SK-N-SH (cell line): ENCODE data around the gene ENTPD2. TPM values are rescaled to one million over a fixed set of nuclear protein-coding genes. Genes with fewer than 3 reads are reported as not detected.

ENCODE experiments used
- CHD2 ChIP-seq: fragments of 150-350 bp; IDR thresholded peaks from 2 replicates; pipeline ENCODE4 v1.6.1; 2018; ENCODE audit warnings: low read length; ENCODE audit not compliant: partially characterized antibody
- ELF1 ChIP-seq: IDR thresholded peaks from 2 replicates; pipeline ENCODE4 v1.4.0; 2012
- EP300 ChIP-seq, 2 experiments: IDR thresholded peaks; 2 replicates each; pipeline versions ENCODE4 v1.4.0 to v1.6.1; 2012; ENCODE audit warnings: borderline replicate concordance in 1 of 2, low read depth in 1 of 2, low read length in 1 of 2
- FOSL2 ChIP-seq: IDR thresholded peaks from 2 replicates; pipeline ENCODE4 v1.4.0; 2012; ENCODE audit warnings: low read depth, mild to moderate bottlenecking, moderate library complexity, borderline replicate concordance
- GABPA ChIP-seq: IDR thresholded peaks from 2 replicates; pipeline ENCODE4 v1.4.0; 2012; ENCODE audit warnings: low read depth, mild to moderate bottlenecking
- GATA2 ChIP-seq: sonication (generic); formaldehyde crosslinking; IDR thresholded peaks from 2 replicates; pipeline ENCODE4 v1.5.0; 2020; ENCODE audit warnings: mild to moderate bottlenecking, missing genetic modification reagents
- JUND ChIP-seq: IDR thresholded peaks from 2 replicates; pipeline ENCODE4 v1.4.0; 2012
- MAX ChIP-seq: IDR thresholded peaks from 2 replicates; pipeline ENCODE4 v1.4.0; 2012; ENCODE audit warnings: low read depth
- MEF2A ChIP-seq: IDR thresholded peaks from 2 replicates; pipeline ENCODE4 v1.4.0; 2012; ENCODE audit warnings: low read depth, borderline replicate concordance
- MXI1 ChIP-seq: IDR thresholded peaks from 2 replicates; pipeline ENCODE4 v1.6.1; 2012; ENCODE audit warnings: mild to moderate bottlenecking, low read depth, low read length, improper control_type of control experiment
- POLR2AphosphoS5 ChIP-seq: IDR thresholded peaks from 2 replicates; pipeline ENCODE4 v1.6.1; 2012; ENCODE audit warnings: low read depth, low read length
- RAD21 ChIP-seq: IDR thresholded peaks from 2 replicates; pipeline ENCODE4 v1.6.1; 2012; ENCODE audit warnings: mild to moderate bottlenecking, low read length
- RCOR1 ChIP-seq: fragments of 150-350 bp; IDR thresholded peaks from 2 replicates; pipeline ENCODE4 v1.6.1; 2017; ENCODE audit warnings: antibody characterized with exemption, low read length
- RXRA ChIP-seq: IDR thresholded peaks from 2 replicates; pipeline ENCODE4 v1.4.0; 2012; ENCODE audit warnings: low read depth, mild to moderate bottlenecking, borderline replicate concordance
- TAF1 ChIP-seq: IDR thresholded peaks from 2 replicates; pipeline ENCODE4 v1.6.1; 2012; ENCODE audit warnings: low read depth, mild to moderate bottlenecking, low read length, moderate library complexity, borderline replicate concordance
- TCF12 ChIP-seq: IDR thresholded peaks from 2 replicates; pipeline ENCODE4 v1.4.0; 2012
- TEAD4 ChIP-seq: IDR thresholded peaks from 2 replicates; pipeline ENCODE4 v1.4.0; 2012; ENCODE audit warnings: mild to moderate bottlenecking, borderline replicate concordance; ENCODE audit not compliant: insufficient read depth
- YY1 ChIP-seq: IDR thresholded peaks from 2 replicates; pipeline ENCODE4 v1.4.0; 2012; ENCODE audit warnings: low read depth, mild to moderate bottlenecking
- polyA plus RNA-seq, 3 experiments: library from polyadenylated mRNA; depleted of rRNA; stranded (reverse); fragments of >200 nt; gene quantifications; 2 replicates each; pipeline ENCODE4 v1.2.3, GENCODE V29; 2012
- TF ChIP-seq, protein P1 (sequence below): IDR thresholded peaks from 2 replicates; pipeline ENCODE4 v1.6.1; 2012; ENCODE audit warnings: mild to moderate bottlenecking, low read depth, low read length, moderate library complexity
- TF ChIP-seq, protein P2 (sequence below): fragments of 200-600 bp; sonication (generic); IDR thresholded peaks from 2 replicates; pipeline ENCODE4 v1.6.1; 2017; ENCODE audit warnings: antibody characterized with exemption, mild to moderate bottlenecking, moderate library complexity

ENTPD2 gene
- polyA plus RNA-seq, 1 of the 3 experiments (the other 2 are of a cell fraction), result not detected

GRCh38 chr9:137086531-137087408, 32.9 kb upstream of the ENTPD2 start, which contains the start of gene MAN1B1 (continued):
- TF ChIP-seq, protein P1, sequence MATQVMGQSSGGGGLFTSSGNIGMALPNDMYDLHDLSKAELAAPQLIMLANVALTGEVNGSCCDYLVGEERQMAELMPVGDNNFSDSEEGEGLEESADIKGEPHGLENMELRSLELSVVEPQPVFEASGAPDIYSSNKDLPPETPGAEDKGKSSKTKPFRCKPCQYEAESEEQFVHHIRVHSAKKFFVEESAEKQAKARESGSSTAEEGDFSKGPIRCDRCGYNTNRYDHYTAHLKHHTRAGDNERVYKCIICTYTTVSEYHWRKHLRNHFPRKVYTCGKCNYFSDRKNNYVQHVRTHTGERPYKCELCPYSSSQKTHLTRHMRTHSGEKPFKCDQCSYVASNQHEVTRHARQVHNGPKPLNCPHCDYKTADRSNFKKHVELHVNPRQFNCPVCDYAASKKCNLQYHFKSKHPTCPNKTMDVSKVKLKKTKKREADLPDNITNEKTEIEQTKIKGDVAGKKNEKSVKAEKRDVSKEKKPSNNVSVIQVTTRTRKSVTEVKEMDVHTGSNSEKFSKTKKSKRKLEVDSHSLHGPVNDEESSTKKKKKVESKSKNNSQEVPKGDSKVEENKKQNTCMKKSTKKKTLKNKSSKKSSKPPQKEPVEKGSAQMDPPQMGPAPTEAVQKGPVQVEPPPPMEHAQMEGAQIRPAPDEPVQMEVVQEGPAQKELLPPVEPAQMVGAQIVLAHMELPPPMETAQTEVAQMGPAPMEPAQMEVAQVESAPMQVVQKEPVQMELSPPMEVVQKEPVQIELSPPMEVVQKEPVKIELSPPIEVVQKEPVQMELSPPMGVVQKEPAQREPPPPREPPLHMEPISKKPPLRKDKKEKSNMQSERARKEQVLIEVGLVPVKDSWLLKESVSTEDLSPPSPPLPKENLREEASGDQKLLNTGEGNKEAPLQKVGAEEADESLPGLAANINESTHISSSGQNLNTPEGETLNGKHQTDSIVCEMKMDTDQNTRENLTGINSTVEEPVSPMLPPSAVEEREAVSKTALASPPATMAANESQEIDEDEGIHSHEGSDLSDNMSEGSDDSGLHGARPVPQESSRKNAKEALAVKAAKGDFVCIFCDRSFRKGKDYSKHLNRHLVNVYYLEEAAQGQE, result 0 out of 2 replicates have a peak, but pooled peaks have one; percentile 43
- TF ChIP-seq RCOR1, result 0 out of 2 replicates have a peak, but pooled peaks have one; percentile 5
- no peak for TF ChIP-seq TCF12
- TF ChIP-seq POLR2AphosphoS5, result peak; percentile 48
- TF ChIP-seq RAD21, result no peak
- TF ChIP-seq EP300 (IDR thresholded peaks at IDR 0.05; ENCODE audit: borderline replicate concordance in 1 of 2, low read depth in 1 of 2, low read length in 1 of 2), result no peak
- no peak for TF ChIP-seq RXRA
- no peak for TF ChIP-seq GATA2 (CRISPR knock-in tag)
- TF ChIP-seq CHD2, result no peak
- no peak for TF ChIP-seq JUND
- TF ChIP-seq FOSL2, result no peak
- TF ChIP-seq GABPA, result no peak
- peak; percentile 89 for TF ChIP-seq TAF1
- TF ChIP-seq, protein P2, sequence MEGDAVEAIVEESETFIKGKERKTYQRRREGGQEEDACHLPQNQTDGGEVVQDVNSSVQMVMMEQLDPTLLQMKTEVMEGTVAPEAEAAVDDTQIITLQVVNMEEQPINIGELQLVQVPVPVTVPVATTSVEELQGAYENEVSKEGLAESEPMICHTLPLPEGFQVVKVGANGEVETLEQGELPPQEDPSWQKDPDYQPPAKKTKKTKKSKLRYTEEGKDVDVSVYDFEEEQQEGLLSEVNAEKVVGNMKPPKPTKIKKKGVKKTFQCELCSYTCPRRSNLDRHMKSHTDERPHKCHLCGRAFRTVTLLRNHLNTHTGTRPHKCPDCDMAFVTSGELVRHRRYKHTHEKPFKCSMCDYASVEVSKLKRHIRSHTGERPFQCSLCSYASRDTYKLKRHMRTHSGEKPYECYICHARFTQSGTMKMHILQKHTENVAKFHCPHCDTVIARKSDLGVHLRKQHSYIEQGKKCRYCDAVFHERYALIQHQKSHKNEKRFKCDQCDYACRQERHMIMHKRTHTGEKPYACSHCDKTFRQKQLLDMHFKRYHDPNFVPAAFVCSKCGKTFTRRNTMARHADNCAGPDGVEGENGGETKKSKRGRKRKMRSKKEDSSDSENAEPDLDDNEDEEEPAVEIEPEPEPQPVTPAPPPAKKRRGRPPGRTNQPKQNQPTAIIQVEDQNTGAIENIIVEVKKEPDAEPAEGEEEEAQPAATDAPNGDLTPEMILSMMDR, result no peak
- no peak for TF ChIP-seq MEF2A
- no peak for TF ChIP-seq TEAD4
- TF ChIP-seq MAX, result peak; percentile 91
- peak; percentile 86 for TF ChIP-seq YY1
- TF ChIP-seq ELF1, result no peak
- peak; percentile 100 for TF ChIP-seq MXI1
